HG03280 (cell line): ENCODE results near the gene EDARADD.
"Not testable (repeated sequence)": the region's sequence is repeated elsewhere in the genome, so short reads cannot be mapped to it uniquely, and the experiment has no call there.

Source experiments
- ATAC-seq: cut with Tn5 transposase; IDR thresholded peaks from one replicate; pipeline ENCODE4 v1.9.1; 2021; ENCODE audit warnings: mild to moderate bottlenecking, moderate library complexity; ENCODE audit not compliant: unreplicated experiment

EDARADD gene

DNA sequence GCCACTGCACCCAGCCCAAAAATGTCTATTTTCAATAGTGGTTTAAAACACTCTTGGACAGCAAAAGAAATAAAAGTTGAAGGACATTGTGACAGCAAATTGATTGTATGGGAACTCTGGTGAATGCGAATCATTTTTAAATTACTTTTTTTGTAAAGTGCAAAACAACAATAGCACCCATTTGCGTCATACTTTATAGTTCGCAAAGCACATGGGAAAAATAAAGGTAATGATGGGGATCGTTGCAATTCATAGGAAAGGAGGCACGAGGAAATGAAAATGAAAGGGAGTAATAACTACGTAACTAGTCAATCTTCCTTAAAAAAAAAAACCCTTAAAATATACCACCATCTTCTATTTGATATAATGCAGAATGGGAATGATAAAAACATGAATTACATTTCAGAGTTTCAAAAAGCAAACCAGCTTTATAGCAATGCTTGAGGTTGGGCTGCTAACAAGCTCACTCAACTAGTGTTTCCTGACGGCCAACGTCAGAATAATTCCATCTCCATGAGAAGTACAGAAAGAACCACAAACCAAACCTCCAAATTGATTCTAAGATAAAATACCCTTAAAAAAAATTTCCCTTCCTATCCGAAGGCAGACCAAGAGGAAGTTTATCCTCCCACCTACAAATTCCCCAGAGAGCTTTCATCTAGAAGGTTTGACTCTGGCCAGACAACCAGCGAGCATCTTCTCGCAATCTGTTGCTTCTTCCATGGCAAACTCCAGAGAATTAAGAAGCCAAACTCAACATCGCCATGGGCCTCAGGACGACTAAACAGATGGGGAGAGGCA, at the start of gene EDARADD:
Gene EDARADD, plus strand, starts transcription at position 606 of the 801 bp plus-strand sequence. Its CDS starts 159 bp downstream, at position 765.
- ATAC-seq: no peak

DNA sequence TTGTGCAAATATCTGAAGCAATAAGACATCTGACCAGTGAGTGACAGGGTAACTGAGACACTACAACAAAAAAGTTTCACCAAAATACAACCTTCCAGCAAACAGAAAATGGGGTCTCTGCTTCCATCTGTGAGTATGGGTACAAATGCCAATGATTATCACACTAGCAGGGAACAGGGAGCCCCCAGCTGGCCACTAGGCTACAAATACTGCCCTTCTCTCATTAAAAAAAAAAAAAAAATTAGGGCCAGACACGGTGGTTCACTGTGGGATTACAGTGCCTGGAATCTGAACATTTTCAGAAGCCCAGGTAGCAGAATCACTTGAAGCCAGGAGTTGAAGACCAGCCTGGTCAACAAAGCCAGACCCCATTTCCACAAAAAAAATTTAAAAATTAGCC, 48.4 kb upstream of the EDARADD start:
- no peak for ATAC-seq

DNA sequence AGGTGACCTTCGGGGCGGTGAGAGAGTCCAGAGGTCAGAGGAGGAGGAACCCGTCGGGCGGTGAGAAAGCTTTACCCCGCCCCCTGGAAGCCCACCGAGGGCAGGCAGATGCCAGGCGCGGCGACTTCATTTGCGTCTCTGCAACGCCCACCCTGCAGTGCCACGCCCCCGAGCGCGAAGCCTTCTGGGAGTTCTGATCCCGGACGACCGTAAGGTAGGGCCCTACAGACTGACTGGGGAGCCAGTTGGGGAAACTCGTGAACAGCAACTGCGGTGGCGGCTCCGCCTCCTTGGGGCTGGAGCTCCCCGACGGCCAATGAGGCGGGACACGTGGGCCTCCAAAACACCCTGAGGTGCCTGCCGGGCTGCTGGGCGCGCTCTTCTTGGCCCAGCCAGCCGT, 46.0 kb upstream of the EDARADD start:
- ATAC-seq: no peak

DNA sequence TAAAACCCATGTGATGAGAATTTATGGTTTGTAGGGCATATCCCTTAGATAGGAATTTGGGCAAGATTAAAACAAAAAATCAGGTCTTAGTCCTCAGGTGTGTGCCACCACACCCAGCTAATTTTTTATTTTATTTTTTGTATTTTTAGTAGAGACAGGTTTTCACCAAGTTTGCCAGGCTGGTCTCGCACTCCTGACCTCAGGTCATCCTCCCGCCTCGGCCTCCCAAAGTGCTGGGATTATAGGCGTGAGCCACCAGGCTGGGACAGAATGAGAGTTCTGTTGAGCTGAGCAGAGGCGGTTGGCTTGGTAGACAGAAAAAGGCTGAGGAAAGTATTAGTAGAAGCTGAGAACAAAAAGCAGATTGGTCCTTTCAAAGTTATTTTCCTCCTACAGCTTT, 43.8 kb upstream of the EDARADD start:
- no peak for ATAC-seq

DNA sequence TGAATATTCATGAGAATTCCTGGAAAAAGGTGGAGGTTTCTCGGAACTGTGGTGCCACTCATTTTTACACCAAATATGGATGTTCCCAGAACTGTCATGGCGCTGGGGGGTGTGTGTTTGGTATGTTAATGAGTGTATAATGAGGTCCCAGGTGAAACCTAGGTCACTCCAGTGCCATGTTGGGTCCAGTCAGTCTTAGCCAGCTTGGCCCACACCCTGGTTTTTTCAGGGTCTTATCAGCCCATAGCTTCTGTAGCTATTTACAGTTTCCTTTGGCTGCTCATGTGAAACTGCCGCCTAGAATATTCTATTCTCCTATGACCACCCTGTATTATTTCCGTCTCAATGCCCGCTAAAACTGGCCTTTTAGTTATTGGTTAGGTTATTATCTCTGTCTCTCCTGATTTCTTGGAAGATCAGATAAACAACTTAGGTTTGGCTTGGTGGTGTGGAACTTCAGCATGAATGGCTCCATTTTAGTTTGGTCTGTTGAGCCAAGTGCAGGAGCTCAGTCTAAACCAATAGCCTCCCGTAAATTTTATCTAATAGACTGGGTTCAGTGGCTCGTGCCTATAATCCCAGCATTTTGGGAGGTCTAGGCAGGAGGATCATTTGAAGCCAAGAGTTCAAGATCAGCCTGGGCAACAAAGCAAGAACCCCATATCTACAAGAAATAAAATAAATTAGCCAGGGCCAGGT, 42.1 kb upstream of the EDARADD start:
- no peak for ATAC-seq

DNA sequence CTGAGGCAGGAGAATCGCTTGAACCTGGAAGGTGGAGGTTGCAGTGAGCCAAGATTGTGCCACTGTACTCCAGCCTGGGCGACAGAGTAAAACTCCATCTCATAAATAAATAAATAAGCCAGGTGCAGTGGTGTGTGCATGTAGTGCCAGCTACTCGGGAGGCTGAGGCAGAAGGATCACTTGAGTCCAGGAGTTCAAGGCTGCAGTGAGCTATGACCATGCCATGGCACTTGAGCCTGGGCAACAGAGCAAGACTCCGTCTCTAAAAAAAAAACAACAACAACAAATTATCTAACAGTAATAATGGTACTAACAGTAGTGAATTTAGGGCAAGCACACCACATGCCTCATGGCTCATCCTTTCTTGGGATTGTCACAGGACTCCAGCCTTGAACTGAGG, 41.3 kb upstream of the EDARADD start:
- not testable (repeated sequence) for ATAC-seq

DNA sequence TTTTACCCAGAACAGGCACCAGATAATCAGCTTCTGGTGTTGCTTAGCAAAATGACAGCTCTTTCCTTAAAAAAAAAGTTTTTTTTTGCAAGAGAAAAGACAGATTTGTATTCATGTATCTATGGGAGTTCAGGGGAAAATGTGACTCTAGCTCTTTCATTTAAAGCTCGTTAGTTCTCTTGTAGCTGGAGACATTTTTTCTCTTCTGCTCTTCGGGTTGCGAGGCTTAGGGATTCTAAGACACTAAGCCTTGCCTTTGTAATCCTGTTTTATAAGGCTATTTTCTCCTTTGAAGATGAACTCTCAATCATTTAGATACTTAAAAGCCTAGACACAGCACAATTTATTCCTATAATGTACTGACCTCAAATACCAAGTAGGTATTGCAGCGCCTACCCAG, 40.3 kb upstream of the EDARADD start:
- no peak for ATAC-seq

DNA sequence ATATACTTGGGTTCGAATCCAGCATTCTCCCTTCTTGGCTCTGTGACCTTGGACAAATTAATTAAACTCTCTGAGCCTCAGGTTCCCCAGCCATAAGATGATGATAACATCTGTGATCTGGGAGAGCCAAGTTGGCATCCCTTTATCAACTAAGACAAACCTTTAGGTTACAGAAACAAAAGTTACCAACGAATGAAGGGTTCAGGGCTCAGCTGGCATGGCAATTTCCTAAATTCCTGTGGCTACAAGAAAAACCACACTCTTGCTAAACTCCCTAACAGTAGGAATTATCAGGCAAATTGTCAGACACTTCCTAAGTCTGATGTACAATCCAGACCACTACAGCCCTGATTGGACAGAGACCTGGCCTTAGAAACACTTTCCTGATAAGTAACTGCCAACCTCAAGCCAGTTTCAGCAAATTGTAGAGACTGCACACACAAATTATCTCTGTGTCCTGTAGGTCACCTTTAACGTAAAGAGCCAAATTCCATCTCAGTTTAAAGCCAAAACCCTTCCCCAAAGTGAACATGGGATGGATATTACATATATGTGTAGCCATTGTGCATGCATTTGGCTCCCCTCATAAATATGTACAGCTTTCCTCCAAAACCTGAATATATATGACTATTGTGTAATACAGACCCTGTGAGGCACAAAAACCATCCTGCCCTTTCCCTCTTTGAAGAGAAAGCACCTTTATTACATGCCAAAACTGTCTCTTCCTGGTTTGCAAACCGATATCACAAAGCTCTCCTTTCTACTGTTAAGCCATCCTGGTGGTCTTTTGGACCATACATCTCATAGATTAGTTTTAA, 39.5 kb upstream of the EDARADD start:
- ATAC-seq: no peak

DNA sequence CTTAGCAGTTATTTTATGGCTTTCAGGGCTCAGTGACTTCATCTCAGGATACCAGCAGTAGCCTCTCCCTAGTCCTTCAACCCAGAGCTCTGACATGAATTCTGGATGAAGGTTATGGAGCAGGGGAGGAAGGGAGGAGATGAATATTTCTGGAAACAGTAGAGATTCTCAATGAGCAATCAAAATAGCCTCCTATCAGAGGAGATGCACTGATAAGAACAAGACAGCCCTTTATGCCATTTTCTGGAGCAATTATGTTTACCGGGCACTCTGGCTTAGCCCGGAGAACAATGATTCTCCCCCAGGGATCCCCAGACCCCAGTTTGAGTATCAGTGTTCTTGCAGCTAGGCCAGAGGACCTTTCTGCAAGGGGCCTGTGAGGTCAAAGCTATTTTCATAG, 37.9 kb upstream of the EDARADD start:
- no peak for ATAC-seq

DNA sequence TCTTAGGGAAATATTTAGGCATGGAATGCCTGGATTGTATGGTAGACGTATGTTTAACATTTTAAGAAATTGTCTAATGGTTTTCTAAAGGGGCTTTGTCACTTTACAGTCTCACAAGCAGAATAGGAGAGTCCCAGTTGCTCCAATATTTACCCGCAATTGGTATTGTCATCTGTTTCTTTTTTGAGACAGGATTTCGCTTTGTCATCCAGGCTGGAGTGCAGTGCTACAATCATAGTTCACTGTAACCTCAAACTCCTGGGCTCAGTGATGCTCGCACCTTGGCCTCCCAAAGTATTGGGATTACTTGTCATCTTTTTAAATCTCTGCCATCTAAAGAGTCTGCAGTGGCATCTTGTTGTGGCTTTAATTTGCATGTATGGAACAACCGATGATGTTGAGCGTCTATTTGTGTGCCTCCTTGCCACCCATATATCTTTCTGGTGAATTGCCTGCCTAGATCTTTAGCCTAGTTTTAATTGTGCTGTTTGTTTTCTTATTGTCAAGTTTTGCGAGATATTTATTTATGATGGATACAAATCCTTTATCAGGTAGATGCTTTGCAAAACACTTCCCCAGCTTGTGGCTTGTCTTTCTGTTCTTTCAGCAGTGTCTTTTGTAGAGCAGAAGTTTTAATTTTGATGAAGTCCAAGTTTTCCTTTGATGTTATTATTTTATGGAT, 32.0 kb upstream of the EDARADD start:
- ATAC-seq: no peak

DNA sequence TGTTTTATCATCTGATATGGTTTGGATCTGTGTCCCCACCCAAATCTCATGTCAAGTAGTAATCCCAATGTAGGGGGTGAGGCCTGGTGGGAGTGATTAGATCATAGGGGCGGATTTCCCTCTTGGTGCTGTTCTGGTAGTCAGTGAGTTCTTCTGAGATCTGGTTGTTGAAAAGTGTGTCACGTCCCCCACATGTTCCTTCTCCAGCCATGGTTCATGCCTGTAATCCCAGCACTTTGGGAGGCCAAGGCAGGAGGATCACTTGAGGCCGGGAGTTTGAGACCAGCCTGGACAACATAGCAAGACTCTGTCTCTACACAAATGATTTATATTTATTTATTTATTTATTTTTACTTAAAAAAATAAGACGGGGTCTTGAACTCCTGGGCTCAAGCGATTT, 30.8 kb upstream of the EDARADD start:
- ATAC-seq: no peak

DNA sequence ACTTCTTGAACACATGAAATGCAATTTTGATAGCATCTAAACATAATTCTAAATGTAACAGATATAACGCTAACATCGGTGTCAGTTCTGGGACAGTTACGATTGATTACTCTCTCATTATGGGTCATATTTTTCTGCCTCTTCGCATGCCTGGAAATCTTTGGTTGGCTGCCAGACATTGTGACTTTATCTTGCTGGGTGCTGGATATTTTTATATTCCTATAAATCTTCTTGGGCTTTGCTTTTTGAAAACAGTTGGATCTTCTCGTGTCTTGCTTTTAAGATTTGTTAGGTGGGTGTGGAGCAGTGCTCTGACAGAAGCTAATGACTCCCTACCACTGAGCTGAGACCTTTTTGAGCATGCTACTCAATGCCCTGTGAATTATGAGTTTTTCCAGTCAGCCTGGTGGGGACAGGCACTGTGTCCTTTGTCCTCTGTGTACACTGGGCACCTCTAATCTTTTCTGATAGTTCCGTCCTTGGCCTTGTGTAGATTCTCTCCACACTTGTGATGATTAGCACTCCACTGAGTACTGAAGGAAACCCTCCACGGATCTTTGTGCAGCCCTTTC, 28.0 kb upstream of the EDARADD start:
- no peak for ATAC-seq

DNA sequence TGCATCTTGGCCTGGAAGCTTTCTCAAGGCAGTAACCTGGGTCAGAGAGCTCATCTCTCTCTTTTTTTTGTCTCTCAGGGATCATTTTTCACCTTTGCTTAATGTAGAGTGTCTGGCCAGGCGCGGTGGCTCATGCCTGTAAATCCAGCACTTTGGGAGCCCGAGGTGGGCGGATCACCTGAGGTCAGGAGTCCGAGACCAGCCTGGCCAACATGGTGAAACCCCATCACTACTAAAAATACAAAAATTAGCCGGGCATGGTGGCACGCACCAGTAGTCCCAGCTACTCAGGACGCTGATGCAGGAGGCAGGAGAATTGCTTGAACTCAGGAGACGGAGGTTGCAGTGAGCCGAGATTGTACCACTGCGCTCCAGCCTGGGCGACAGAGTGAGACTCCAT, 27.4 kb upstream of the EDARADD start:
- not testable (repeated sequence) for ATAC-seq

DNA sequence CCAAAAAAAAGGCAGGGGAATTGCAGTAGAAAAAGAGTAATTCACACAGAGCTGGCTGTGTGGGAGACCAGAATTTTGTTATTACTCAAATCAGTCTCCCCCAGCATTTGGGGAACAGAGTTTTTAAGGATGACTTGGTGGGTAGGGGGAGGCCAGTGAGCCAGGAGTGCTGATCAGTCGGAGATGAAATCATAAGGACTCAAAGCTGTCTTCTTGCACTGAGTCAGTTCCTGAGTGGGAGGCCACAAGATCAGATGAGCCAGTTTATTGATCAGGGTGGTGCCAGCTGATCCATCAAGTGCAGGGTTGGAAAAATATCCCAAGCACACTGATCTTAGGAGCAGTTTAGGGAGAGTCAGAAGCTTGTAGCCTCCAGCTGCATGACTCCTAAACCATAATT, 23.7 kb upstream of the EDARADD start:
- ATAC-seq: no peak

DNA sequence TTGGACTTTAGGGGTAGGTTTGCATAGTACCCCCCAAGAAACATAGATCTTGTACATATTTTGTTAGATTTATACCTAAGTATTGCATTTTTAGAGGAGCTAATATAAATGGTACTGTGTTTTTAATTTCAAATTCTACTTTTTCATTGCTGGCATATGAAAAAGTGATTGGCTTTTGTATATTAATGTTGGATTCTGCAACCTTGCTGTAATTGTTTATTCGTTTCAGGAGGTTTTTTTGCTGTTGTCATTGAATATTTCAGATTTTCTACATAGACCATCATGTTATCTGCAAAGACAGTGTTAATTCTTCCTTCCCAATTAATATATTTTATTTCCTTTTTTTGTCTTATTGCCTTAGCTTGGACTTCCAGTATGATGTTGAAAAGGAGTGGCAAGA, 23.0 kb upstream of the EDARADD start:
- ATAC-seq: no peak

DNA sequence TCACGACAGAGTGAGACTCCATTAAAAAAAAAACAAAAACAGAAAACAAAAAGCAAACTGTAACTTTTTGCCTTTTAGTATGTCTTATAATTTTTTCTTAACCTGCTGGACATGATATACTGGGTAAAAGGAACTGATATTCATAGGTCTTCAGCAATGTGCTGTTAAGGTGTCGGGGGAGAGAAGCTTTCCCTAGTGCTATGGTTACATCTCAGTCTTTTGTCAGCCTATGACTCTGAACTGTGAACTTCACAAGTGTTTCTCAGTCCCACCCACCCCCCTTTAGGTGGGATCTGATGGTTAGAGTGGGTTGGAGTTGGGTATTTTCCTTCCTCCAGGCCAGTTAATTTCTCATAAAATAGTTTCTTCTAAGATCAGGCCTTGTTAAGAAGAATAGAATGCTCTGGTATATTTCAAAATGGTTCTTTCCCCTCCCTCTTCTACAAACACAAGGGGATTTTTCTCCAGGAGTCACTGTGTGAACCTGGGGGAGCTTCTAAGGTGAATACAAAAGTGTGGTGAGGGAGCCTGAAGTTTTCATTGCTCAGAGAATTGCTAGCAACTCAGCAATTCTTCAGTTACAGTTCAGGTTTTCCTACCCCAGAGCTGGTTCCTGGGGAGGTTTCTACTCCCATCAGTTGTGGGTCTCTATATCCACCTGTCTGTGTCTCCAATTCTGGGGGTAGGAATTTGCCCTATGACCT, 16.1 kb upstream of the EDARADD start:
- ATAC-seq: no peak

DNA sequence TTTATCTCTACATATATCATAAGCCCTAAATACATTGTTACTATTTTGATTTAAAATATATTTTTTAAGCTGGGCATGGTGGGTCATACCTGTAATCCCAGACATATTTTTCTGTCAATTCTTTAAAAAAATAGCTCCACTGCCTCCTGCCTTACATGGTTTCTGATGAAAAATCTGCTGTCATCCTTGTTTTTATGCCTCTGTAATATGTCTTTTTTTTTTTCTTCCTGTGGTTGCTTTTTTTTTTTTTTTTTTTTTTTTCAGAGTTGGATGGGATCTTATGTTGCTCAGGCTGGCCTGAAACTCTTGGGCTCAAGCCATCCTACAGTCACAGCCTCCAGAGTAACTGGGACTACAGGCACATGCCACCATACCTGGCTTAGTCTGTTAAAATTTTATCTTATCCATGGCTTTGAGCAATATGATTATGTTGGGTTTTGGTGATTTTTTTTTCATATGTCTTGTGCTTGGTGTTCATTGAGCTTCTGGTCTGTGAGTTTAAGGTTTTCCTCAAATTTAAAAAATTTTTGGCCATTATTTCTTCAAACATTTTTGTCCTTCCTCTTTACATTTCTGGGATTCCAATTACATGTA, 12.4 kb upstream of the EDARADD start:
- ATAC-seq: no peak

DNA sequence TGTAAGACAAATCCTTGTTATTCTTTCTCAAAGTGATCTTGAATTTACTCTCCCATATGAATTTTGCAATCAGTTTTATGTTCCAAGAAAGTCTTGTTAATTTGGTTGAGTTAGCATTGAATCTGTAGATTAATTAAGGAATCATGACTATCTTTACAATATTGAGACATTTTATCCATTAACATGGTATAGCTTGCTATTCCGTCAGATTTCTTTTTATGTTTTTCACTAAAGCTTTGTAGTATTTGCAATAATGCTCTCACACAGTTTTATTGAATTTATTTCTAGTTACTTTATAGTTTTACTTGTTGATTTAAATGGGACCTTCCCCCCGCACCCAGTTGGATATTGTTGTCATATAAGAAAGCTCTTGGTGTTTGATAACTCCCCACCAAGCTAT, 5.8 kb upstream of the EDARADD start:
- ATAC-seq: no peak

DNA sequence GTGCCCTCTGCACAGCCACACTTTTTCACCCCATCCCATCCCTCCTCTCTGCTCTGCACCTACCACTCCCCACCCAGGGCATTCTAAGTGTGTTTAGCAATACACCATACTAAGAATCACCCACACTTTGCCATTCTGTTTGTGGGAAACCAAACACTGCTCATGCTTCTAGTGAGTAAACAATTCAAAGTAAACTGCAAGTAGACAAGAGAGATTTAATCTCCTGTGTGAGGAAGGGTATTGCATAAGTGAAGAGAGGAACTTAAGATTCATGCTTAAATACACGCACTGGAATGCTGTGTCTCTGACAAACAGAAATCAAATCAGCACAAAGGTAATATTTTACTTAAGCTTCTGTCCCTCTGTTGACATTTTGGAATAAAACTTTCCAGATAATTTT, 4.8 kb upstream of the EDARADD start:
- ATAC-seq: no peak

DNA sequence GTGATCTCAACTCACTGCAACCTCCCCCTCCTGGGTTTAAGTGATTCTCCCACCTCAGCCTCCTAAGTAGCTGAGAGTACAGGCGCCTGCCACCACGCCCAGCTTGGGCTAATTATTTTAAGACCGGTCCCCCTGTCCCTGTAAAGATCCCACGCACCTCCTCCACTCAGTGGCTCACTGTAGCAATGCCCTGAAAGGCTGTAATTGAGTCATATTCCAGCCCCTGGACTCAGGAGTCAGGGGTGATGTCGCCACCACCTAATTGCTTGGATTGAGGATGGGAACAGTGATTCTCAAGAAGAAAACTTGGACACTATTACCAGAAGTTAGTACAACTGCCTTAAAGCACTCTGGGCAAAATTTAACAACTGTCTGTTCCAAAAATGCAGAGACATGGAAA, 3.1 kb upstream of the EDARADD start:
- no peak for ATAC-seq
